Neural progenitor cell (in vitro differentiated cells): ENCODE measurements around the gene VSX1. TPM values are rescaled to one million over a fixed set of nuclear protein-coding genes. Genes with fewer than 3 reads are reported as not detected.
A peak's percentile ranks its signal among the peaks of the same experiment; 100 is the strongest.

Experiments used
- DNase-seq: peaks from one replicate; pipeline ENCODE4 v3.0.0-alpha.2; 2016; ENCODE audit warnings: low spot score
- H2AFZ ChIP-seq: fragments of 200-600 bp; sonication (generic); replicated peaks from 2 replicates; pipeline ENCODE4 v1.6.1; 2016; ENCODE audit warnings: antibody characterized with exemption
- H3F3A ChIP-seq: fragments of 200-600 bp; sonication (generic); 2 replicates; pipeline ENCODE4 v1.6.1; 2016; ENCODE audit warnings: antibody characterized with exemption, low read depth
- H3K27ac ChIP-seq: fragments of 200-600 bp; sonication (generic); 2 replicates; pipeline ENCODE4 v1.5.1; 2016; ENCODE audit warnings: mild to moderate bottlenecking
- H3K27me3 ChIP-seq: fragments of 200-600 bp; sonication (generic); 2 replicates; pipeline ENCODE4 v1.6.1; 2016; ENCODE audit warnings: mild to moderate bottlenecking, moderate library complexity
- H3K36me3 ChIP-seq: fragments of 200-600 bp; sonication (generic); 2 replicates; pipeline ENCODE4 v1.5.1; 2016
- H3K4me1 ChIP-seq: fragments of 200-600 bp; sonication (generic); 2 replicates; pipeline ENCODE4 v1.6.1; 2016; ENCODE audit warnings: mixed run types
- H3K4me2 ChIP-seq: fragments of 200-600 bp; sonication (generic); 2 replicates; pipeline ENCODE4 v1.6.1; 2016
- H3K4me3 ChIP-seq: fragments of 200-600 bp; sonication (generic); 2 replicates; pipeline ENCODE4 v1.5.1; 2016
- H3K79me2 ChIP-seq: fragments of 200-600 bp; sonication (generic); 2 replicates; pipeline ENCODE4 v1.6.1; 2016; ENCODE audit warnings: low read depth
- H3K9ac ChIP-seq: fragments of 200-600 bp; sonication (generic); 2 replicates; pipeline ENCODE4 v1.6.1; 2016
- H3K9me3 ChIP-seq: fragments of 200-600 bp; sonication (generic); 2 replicates; pipeline ENCODE4 v1.5.1; 2016; ENCODE audit warnings: low read depth
- H4K20me1 ChIP-seq: fragments of 200-600 bp; sonication (generic); 2 replicates; pipeline ENCODE4 v1.6.1; 2016; ENCODE audit warnings: low read depth
- H3K27ac Mint-ChIP-seq: 3 replicates; pipeline ENCODE4 v1.8.0; 2021; ENCODE audit warnings: mixed read lengths
- H3K27me3 Mint-ChIP-seq: 2 replicates; pipeline ENCODE4 v1.8.0; 2022; ENCODE audit warnings: low read depth, mild to moderate bottlenecking, inconsistent platforms, moderate library complexity, mixed read lengths; ENCODE audit not compliant: insufficient read depth
- H3K36me3 Mint-ChIP-seq: 3 replicates; pipeline ENCODE4 v1.8.0; 2021; ENCODE audit warnings: mixed read lengths
- H3K4me1 Mint-ChIP-seq: 3 replicates; pipeline ENCODE4 v1.8.0; 2021; ENCODE audit warnings: mixed read lengths
- H3K4me3 Mint-ChIP-seq: 3 replicates; pipeline ENCODE4 v1.8.0; 2021; ENCODE audit warnings: mild to moderate bottlenecking, moderate library complexity, mixed read lengths
- H3K9me3 Mint-ChIP-seq: 3 replicates; pipeline ENCODE4 v1.8.0; 2020; ENCODE audit warnings: mixed read lengths
- EZH2 ChIP-seq: fragments of 200-600 bp; sonication (generic); IDR thresholded peaks from 2 replicates; pipeline ENCODE4 v1.6.1; 2017; ENCODE audit warnings: antibody characterized with exemption, mild to moderate bottlenecking, moderate library complexity
- EZH2phosphoT487 ChIP-seq: fragments of 200-600 bp; sonication (generic); IDR thresholded peaks from 2 replicates; pipeline ENCODE4 v1.6.1; 2017; ENCODE audit warnings: antibody characterized with exemption
- total RNA-seq: library from RNA; depleted of rRNA; stranded (reverse); fragments of >200 nt; gene quantifications from 2 replicates; pipeline ENCODE4 v1.2.3, GENCODE V29; 2015; ENCODE audit warnings: low replicate concordance
- TF ChIP-seq, protein P1 (sequence below): fragments of 200-600 bp; sonication (generic); IDR thresholded peaks from 2 replicates; pipeline ENCODE4 v1.5.1; 2017; ENCODE audit warnings: antibody characterized with exemption, mild to moderate bottlenecking

The VSX1 gene
- total RNA-seq, 1 donor from 2014 or later, result not detected

DNA sequence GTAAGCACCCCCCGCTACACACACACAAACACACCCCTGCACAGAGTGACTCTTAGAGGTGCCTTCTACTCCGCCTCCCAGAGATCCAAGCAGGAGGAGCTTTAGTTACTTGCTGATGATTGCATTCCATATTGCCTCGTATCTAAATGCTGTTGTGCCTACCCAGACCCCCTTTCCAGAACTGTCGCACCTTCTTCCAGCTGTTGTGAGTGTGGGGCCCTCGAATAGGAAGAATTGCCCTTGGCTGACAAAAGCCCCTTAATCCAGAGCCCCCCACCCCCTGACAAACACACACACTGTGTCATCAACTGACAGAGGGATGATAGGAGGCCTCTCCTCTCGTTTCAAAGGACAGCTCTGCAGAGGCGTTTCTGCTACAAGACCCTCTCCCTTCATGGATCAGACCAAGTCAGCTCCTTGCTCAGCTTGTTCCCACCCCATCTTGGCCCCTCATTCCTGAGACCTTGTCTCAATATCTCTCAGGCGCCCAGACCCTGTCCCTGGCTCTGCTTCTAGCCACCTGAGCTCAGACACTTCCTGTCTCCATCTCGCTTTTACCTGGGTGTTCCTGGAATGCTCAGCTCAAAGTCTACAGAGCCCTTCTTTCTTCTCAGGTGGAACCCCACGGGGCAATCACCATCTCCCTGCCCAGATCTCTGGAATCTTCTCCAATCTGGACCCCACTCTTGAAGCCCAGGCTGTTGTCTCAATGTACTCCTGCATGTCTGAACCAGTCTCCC, 4.0 kb upstream of the VSX1 start:
- Mint-ChIP-seq H3K9me3 (peaks cover 10% of the 10 kb centered on the region), H3K4me3 (peak overlapping the region; percentile 39), H3K36me3 (no peaks in the 10 kb centered on the region), H3K4me1 (peaks cover 19% of the 10 kb centered on the region), H3K27ac (peak overlapping the region; percentile 42), H3K27me3 (peaks cover 57% of the 10 kb centered on the region)
- Histone ChIP-seq H3K4me2 (no peak overlapping the region), H3K27ac (no peak overlapping the region), H3K36me3 (no peaks in the 10 kb centered on the region), H4K20me1 (peaks cover 35% of the 10 kb centered on the region), H3K79me2 (no peaks in the 10 kb centered on the region), H3K9me3 (no peaks in the 10 kb centered on the region), H3K4me3 (no peak overlapping the region), H3F3A (peaks cover 34% of the 10 kb centered on the region), H2AFZ (no peak overlapping the region), H3K27me3 (peaks cover 99% of the 10 kb centered on the region), H3K9ac (no peak overlapping the region), H3K4me1 (peaks cover 20% of the 10 kb centered on the region)
- TF ChIP-seq EZH2, result no peak
- TF ChIP-seq, protein P1, sequence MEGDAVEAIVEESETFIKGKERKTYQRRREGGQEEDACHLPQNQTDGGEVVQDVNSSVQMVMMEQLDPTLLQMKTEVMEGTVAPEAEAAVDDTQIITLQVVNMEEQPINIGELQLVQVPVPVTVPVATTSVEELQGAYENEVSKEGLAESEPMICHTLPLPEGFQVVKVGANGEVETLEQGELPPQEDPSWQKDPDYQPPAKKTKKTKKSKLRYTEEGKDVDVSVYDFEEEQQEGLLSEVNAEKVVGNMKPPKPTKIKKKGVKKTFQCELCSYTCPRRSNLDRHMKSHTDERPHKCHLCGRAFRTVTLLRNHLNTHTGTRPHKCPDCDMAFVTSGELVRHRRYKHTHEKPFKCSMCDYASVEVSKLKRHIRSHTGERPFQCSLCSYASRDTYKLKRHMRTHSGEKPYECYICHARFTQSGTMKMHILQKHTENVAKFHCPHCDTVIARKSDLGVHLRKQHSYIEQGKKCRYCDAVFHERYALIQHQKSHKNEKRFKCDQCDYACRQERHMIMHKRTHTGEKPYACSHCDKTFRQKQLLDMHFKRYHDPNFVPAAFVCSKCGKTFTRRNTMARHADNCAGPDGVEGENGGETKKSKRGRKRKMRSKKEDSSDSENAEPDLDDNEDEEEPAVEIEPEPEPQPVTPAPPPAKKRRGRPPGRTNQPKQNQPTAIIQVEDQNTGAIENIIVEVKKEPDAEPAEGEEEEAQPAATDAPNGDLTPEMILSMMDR, result no peak
- no peak for TF ChIP-seq EZH2phosphoT487
- DNase-seq, result no peak

DNA sequence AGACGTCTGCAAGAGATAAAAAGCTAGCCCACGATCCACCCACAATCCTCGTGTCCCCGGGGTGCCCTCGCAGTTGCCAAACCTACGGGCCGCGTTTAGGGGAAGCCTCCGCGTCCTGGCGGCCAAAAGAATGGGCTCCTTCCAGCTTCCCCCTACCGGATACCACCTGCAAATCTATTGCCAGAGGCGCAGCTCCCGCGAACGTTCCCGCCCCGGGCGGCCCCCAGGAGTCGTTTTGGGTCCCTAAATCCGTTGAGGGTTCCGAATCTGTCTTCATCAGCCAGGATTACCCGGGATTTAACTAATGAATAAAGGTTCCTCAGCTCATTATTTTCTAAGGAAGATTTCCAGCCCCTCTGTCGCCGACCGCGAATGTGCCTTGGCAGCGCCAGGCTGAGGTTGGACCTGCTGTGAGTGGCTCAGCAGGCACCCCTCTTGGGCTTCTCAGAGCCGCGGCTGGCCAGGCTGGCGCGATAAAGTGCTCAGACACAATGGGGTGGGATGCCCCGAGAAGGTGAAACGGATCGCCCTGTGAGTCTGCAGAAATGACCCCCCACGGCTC, 2.8 kb upstream of the VSX1 start:
- H3K9ac ChIP-seq, result no peak overlapping the region
- H3K36me3 Mint-ChIP-seq, result no peaks in the 10 kb centered on the region
- H3K27ac Mint-ChIP-seq, result no peak overlapping the region
- no peaks in the 10 kb centered on the region for H3K36me3 ChIP-seq
- peaks cover 20% of the 10 kb centered on the region for H3K4me1 ChIP-seq
- peak; percentile 50 for DNase-seq
- H3K9me3 Mint-ChIP-seq, result peaks cover 12% of the 10 kb centered on the region
- peak overlapping the region; percentile 83 for H3K4me2 ChIP-seq
- peaks cover 19% of the 10 kb centered on the region for H3K4me1 Mint-ChIP-seq
- H3K4me3 Mint-ChIP-seq, result peak overlapping the region; percentile 55
- H3K27me3 ChIP-seq, result peaks cover 99% of the 10 kb centered on the region
- H3K27ac ChIP-seq, result no peak overlapping the region
- H3K4me3 ChIP-seq, result peak overlapping the region; percentile 44
- H4K20me1 ChIP-seq, result peaks cover 46% of the 10 kb centered on the region
- peaks cover 68% of the 10 kb centered on the region for H3K27me3 Mint-ChIP-seq
- H3K9me3 ChIP-seq, result no peaks in the 10 kb centered on the region
- peaks cover 34% of the 10 kb centered on the region for H3F3A ChIP-seq
- TF ChIP-seq, protein P1, result peak; percentile 14
- peak; percentile 12 for TF ChIP-seq EZH2
- TF ChIP-seq EZH2phosphoT487, result peak; percentile 12
- H2AFZ ChIP-seq, result no peak overlapping the region
- H3K79me2 ChIP-seq, result no peaks in the 10 kb centered on the region

DNA sequence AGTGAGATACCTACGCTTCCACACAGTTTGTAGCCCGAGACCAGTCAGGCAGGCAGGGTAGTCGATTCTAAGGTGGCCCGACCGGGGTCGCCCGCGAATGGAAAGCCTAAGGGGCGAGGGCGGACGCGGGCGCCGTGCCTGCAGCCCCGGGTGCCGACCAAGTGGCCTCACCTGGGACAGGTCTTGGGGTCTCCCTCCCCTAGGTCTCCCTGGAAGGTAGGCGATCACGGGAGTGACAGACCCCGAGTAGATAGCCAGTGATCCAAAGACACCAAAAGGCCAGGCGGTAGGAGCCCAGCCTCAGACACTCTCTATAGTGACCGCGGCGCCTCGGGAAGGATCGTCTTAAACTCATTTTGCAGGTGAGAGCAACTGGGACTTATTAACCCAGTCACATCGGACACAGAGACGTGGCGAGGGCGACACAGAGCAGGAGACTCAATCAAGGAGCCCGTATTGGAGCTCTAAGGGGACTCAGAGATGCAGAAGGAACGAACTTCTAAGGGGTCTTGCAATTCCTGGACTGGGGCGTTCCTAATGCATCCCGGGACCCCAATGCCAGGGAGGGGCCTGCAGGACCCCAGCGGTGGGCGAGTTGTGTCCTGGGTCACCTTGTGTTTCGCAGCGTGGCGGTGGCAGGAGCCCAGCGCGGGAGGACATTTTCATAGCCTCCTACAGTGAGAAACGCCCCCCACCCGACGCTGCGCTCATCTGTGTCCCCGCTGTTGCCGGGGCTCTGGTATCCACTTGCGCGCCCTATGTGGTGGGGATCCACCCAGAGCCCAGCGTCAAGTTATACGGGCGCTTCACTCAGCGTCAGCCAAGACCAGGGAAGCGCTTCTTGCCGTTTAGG, 2.1 kb upstream of the VSX1 start:
- peaks cover 34% of the 10 kb centered on the region for H3F3A ChIP-seq
- peak overlapping the region; percentile 11 for H2AFZ ChIP-seq
- H3K4me2 ChIP-seq, result peak overlapping the region; percentile 83
- no peaks in the 10 kb centered on the region for H3K36me3 Mint-ChIP-seq
- peak overlapping the region; percentile 74 for H3K4me3 Mint-ChIP-seq
- H3K9me3 ChIP-seq, result no peaks in the 10 kb centered on the region
- peaks cover 20% of the 10 kb centered on the region for H3K4me1 ChIP-seq
- H3K36me3 ChIP-seq, result no peaks in the 10 kb centered on the region
- H3K27me3 ChIP-seq, result peaks cover 99% of the 10 kb centered on the region
- DNase-seq, result peak; percentile 76
- H3K9ac ChIP-seq, result no peak overlapping the region
- TF ChIP-seq EZH2 (peak; percentile 73), EZH2phosphoT487 (peak; percentile 59)
- TF ChIP-seq, protein P1, result peak; percentile 73
- H3K27me3 Mint-ChIP-seq, result peaks cover 71% of the 10 kb centered on the region
- H3K4me3 ChIP-seq, result peak overlapping the region; percentile 44
- no peak overlapping the region for H3K27ac Mint-ChIP-seq
- H3K27ac ChIP-seq, result no peak overlapping the region
- peaks cover 12% of the 10 kb centered on the region for H3K9me3 Mint-ChIP-seq
- H3K4me1 Mint-ChIP-seq, result peaks cover 19% of the 10 kb centered on the region
- H4K20me1 ChIP-seq, result peaks cover 53% of the 10 kb centered on the region
- H3K79me2 ChIP-seq, result no peaks in the 10 kb centered on the region
